ENCODE results near the gene B4GALT1. TPM values are rescaled to one million over a fixed set of nuclear protein-coding genes. Genes with fewer than 3 reads are reported as not detected.

Gene B4GALT1
- total RNA-seq, 2 donors from 2014 or later = 57.6 to 76.1 TPM

DNA sequence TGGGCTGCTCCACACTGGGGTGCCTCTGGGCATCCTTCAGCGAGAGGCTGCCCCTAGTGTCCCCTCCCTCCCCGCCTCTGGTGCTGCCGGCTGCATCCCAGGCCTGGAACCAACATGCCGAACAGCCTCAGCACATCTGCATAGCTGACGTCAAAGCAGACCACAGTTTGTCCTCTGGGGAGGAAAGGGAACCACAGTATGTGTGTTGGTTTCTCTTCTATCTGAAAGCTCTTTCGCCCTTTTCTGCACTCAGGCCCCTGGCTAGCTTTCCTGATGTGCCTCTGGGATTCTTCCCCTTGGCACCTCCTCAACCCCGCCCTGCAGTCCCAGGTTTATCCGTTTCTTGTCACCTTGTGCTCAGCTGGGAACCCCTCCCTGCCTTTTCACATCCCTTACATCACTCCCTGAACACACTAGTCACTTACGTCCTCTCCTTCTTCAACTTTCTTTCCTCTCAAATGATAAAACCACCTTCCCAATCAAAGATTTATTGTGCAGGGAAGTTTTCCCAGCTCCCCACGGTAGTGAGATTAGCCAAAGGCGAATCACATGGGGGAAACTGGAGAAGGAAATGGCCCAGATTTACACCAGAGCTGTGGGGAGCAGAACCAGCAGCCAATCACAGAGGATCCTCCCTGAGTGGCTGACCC, 35.5 kb upstream of the B4GALT1 start:
- Histone ChIP-seq H3K27ac (peak overlapping the region; percentile 2 to 52), H3K4me1 (peaks cover 0 to 16% of the 10 kb centered on the region in 2 donors), H3K9me3 (no peaks in the 10 kb centered on the region), H3K36me3 (no peaks in the 10 kb centered on the region), H3K27me3 (no peaks in the 10 kb centered on the region), H3K4me3 (no peak overlapping the region)
- DNase-seq (ENCODE audit: low spot score) = peak; percentile 73
- TF ChIP-seq, protein P1, sequence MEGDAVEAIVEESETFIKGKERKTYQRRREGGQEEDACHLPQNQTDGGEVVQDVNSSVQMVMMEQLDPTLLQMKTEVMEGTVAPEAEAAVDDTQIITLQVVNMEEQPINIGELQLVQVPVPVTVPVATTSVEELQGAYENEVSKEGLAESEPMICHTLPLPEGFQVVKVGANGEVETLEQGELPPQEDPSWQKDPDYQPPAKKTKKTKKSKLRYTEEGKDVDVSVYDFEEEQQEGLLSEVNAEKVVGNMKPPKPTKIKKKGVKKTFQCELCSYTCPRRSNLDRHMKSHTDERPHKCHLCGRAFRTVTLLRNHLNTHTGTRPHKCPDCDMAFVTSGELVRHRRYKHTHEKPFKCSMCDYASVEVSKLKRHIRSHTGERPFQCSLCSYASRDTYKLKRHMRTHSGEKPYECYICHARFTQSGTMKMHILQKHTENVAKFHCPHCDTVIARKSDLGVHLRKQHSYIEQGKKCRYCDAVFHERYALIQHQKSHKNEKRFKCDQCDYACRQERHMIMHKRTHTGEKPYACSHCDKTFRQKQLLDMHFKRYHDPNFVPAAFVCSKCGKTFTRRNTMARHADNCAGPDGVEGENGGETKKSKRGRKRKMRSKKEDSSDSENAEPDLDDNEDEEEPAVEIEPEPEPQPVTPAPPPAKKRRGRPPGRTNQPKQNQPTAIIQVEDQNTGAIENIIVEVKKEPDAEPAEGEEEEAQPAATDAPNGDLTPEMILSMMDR (IDR thresholded peaks at IDR 0.05) = no peak

DNA sequence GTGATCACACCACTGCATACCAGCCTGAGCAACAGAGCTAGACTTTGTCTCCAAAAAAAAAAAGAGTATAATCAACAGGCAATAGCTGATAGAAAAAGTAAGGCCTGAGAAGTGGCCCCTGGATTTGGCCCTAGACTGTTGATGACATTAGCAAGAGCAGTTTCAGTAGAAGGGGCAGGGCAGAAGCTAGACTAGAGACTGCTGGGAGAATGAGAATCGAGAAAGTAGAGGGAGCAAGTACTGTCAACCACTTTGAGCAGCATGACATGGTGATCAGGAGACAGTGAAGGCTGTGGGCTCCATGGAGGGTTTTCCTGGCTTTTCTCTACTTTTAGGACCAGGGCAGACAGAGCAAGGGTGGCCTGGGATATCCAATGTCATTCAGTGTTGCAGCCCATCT, 34.9 kb upstream of the B4GALT1 start:
- no peak overlapping the region for H3K4me3 ChIP-seq
- no peaks in the 10 kb centered on the region for H3K27me3 ChIP-seq
- DNase-seq (ENCODE audit: low spot score) = no peak
- H3K4me1 ChIP-seq = peaks cover 0 to 18% of the 10 kb centered on the region in 2 donors
- H3K27ac ChIP-seq = peak overlapping the region in 1 of 2 donors; percentile 2
- H3K9me3 ChIP-seq = no peaks in the 10 kb centered on the region
- TF ChIP-seq, protein P1 (IDR thresholded peaks at IDR 0.05) = no peak
- H3K36me3 ChIP-seq = no peaks in the 10 kb centered on the region

DNA sequence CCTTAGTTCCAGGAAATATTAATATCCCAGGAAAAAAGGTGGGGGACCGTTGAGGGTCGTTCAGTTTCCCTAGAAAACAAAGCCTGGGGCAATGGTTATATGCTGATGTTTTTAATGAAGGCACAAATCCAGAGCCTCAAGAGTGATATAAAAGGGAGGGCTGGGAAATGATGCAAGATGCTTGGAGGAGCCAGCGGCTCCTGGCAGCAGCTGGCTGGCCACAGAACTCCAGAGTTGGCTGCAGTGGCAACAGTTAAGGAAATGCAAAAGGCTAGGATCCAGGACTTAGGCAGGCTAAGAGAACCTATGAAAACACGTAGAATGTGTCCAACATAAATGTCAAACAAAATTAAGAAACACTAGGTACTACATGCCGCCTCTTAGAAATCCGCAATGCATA, 31.0 kb upstream of the B4GALT1 start:
- H3K27ac ChIP-seq = peak overlapping the region; percentile 46 to 70
- H3K36me3 ChIP-seq = no peaks in the 10 kb centered on the region
- no peaks in the 10 kb centered on the region for H3K9me3 ChIP-seq
- peak; percentile 81 for DNase-seq (ENCODE audit: low spot score)
- no peaks in the 10 kb centered on the region for H3K27me3 ChIP-seq
- peaks cover 0 to 15% of the 10 kb centered on the region in 2 donors for H3K4me1 ChIP-seq
- no peak overlapping the region for H3K4me3 ChIP-seq
- TF ChIP-seq, protein P1 (IDR thresholded peaks at IDR 0.05) = no peak

DNA sequence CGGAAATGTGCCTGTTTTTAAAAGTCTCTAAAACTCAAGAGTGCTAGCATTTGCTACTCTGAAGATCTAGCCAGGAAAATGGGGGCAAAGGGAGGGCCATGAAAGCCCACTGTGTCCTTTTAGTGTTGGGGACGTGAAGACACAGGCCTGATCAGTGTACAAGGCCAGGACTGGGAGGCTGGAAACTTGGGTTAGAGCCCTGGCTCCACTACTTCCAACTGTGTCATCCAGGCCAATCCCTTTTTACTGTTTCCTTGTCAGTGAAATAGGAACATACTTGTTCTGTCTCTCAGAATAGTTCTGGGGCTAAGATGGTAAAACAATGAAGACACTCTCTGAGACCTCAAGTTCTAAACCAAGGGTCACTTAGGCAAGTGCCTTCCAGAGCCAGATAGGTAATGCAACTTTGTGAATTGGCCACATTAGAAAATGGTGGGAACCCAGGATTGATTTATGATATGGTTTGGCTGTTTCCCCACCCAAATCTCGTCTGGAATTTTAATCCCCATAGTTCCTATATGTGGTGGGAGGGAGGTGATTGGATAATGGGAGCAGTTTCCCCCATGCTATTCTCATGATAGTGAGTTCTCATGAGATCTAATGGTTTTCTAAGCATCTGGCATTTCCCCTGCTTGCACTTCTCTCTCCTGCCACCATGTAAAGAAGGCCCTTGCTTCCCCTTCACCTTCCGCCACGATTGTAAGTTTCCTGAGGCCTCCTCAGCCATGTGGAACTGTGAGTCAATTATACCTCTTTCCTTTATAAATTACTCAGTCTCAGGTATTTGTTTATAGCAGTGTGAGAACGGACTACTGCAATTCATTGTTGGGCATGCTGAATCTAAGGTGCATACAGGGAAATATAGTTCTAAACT, 30.4 kb upstream of the B4GALT1 start:
- Histone ChIP-seq H3K4me3 (no peak overlapping the region), H3K36me3 (no peaks in the 10 kb centered on the region), H3K9me3 (no peaks in the 10 kb centered on the region), H3K4me1 (peaks cover 0 to 18% of the 10 kb centered on the region in 2 donors), H3K27ac (peak overlapping the region; percentile 46 to 70), H3K27me3 (no peaks in the 10 kb centered on the region)
- TF ChIP-seq, protein P1 (IDR thresholded peaks at IDR 0.05) = peak in 1 of 2 donors; percentile 20
- peak; percentile 77 for DNase-seq (ENCODE audit: low spot score)

DNA sequence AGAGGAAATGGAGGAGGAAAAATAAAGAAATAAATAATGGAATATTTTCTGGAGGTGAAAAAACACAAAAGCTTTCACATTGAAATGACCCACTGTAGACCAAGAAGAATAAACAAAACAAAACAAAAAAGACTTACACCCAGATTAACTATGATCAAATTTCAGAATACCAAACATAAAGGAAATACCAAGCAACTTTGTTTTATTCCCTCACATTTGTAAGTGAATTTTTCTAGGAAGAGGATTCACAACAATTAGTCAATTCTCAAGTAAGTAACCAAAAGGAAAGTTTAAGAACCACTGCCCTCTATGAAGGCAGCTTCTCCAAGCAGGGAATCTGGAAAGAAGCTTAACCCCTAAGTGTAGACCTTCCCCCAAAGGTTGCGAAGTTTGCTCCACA, 29.6 kb upstream of the B4GALT1 start:
- Histone ChIP-seq H3K9me3 (no peaks in the 10 kb centered on the region), H3K27me3 (no peaks in the 10 kb centered on the region), H3K4me3 (no peak overlapping the region), H3K4me1 (peaks cover 0 to 14% of the 10 kb centered on the region in 2 donors), H3K27ac (peak overlapping the region in 1 of 2 donors; percentile 70), H3K36me3 (no peaks in the 10 kb centered on the region)
- TF ChIP-seq, protein P1 (IDR thresholded peaks at IDR 0.05) = no peak
- no peak for DNase-seq (ENCODE audit: low spot score)

Measured in right atrium auricular region (tissue), 2 donors.